B cell (primary cell): Measurements from ENCODE around the gene CAMTA1. TPM values are rescaled to one million over a fixed set of nuclear protein-coding genes. Genes with fewer than 3 reads are reported as not detected.

Experiments used
- ATAC-seq: fragments of 200-7000 bp; cut with Tn5 transposase; one replicate; pipeline ENCODE4 v1.10.0; 2021; ENCODE audit warnings: low read depth, mild to moderate bottlenecking, moderate number of reproducible peaks, moderate library complexity
- CTCF ChIA-PET: fragments of 350-600 bp; sonication (Branson Sonifier 250); formaldehyde crosslinking; loops from one replicate; lab custom pipeline; 2021; ENCODE audit warnings: antibody characterized with exemption, inconsistent platforms; lab: Charles Lee
- POLR2A ChIA-PET: fragments of 350-600 bp; sonication (Branson Sonifier 250); formaldehyde crosslinking; loops from one replicate; lab custom pipeline; 2021; ENCODE audit warnings: antibody characterized with exemption; lab: Charles Lee
- DNase-seq: peaks from one replicate; pipeline ENCODE4 v3.0.0; 2013
- H2AFZ ChIP-seq: 2 replicates; pipeline ENCODE4 v1.6.1; 2012; ENCODE audit warnings: mild to moderate bottlenecking, low read depth, low read length; ENCODE audit not compliant: insufficient read depth, poor library complexity, severe bottlenecking
- H3K27ac ChIP-seq, 2 donors: 1 replicate in 1 of 2; 2 replicates in 1 of 2; pipeline ENCODE4 v1.5.1; 2012 to 2013; ENCODE audit warnings: low read length in 2 of 2, mild to moderate bottlenecking in 2 of 2, moderate library complexity in 1 of 2
- H3K27me3 ChIP-seq, 4 experiments: fragments of 200-600 bp in 1 of 4; sonication (generic) in 1 of 4; replicated peaks in 1 of 4; 1 replicate in 2 of 4; 2 replicates in 2 of 4; pipeline versions ENCODE4 v1.6.1 to v1.7.0; 2013 to 2016; ENCODE audit warnings: low read length in 3 of 4, mild to moderate bottlenecking in 2 of 4, mixed read lengths in 1 of 4, moderate library complexity in 1 of 4; ENCODE audit not compliant: insufficient read depth in 4 of 4, control insufficient read depth in 3 of 4; ENCODE audit errors: control extremely low read depth in 1 of 4
- H3K36me3 ChIP-seq, 2 experiments: replicated peaks in 1 of 2; 1 replicate in 1 of 2; 2 replicates in 1 of 2; pipeline versions ENCODE4 v1.6.1 to v1.7.1; 2013; ENCODE audit warnings: low read length in 1 of 2; ENCODE audit not compliant: insufficient read depth in 2 of 2, control insufficient read depth in 1 of 2; ENCODE audit errors: control extremely low read depth in 1 of 2, extremely low read depth in 1 of 2
- H3K4me1 ChIP-seq, 2 donors: fragments of 200-600 bp in 1 of 2; sonication (generic) in 1 of 2; 1 replicate in 1 of 2; 2 replicates in 1 of 2; pipeline versions ENCODE4 v1.5.1 to v1.6.1; 2013 to 2017; ENCODE audit warnings: low read length in 2 of 2; ENCODE audit not compliant: control insufficient read depth in 2 of 2, insufficient read depth in 2 of 2
- H3K4me2 ChIP-seq: replicated peaks from 2 replicates; pipeline ENCODE3; 2012; ENCODE audit warnings: mild to moderate bottlenecking, low read depth, low read length; ENCODE audit not compliant: poor library complexity, severe bottlenecking
- H3K4me3 ChIP-seq, 5 experiments: fragments of 200-600 bp in 1 of 5; sonication (generic) in 1 of 5; 1 replicate in 3 of 5; 2 replicates in 2 of 5; pipeline versions ENCODE4 v1.5.1 to v1.7.0; 2011 to 2016; ENCODE audit warnings: low read length in 4 of 5, mild to moderate bottlenecking in 4 of 5, low read depth in 2 of 5, control low read depth in 1 of 5, moderate library complexity in 1 of 5; ENCODE audit not compliant: insufficient read depth in 1 of 5; ENCODE audit errors: control extremely low read depth in 1 of 5, extremely low read depth in 1 of 5
- H3K79me2 ChIP-seq: fragments of 200-600 bp; sonication (generic); one replicate; pipeline ENCODE4 v1.6.0; 2016; ENCODE audit warnings: low read length; ENCODE audit not compliant: control insufficient read depth, insufficient read depth
- H3K9ac ChIP-seq: fragments of 200-600 bp; sonication (generic); 2 replicates; pipeline ENCODE4 v1.6.1; 2017; ENCODE audit warnings: mild to moderate bottlenecking, low read length, moderate library complexity
- H3K9me3 ChIP-seq, 3 donors: one replicate each; pipeline versions ENCODE4 v1.6.1 to v1.7.1; 2013; ENCODE audit warnings: low read length in 2 of 3; ENCODE audit not compliant: control insufficient read depth in 2 of 3, insufficient read depth in 1 of 3; ENCODE audit errors: control extremely low read depth in 1 of 3
- H4K20me1 ChIP-seq: 2 replicates; pipeline ENCODE4 v1.6.0; 2012; ENCODE audit warnings: mild to moderate bottlenecking, low read length; ENCODE audit not compliant: insufficient read depth, control insufficient read depth, poor library complexity, severe bottlenecking
- H3K27ac Mint-ChIP-seq: one replicate; pipeline ENCODE4 v1.8.0; 2021; ENCODE audit warnings: mixed read lengths
- H3K27me3 Mint-ChIP-seq: one replicate; pipeline ENCODE4 v1.8.0; 2021; ENCODE audit warnings: mixed read lengths
- H3K4me1 Mint-ChIP-seq: one replicate; pipeline ENCODE4 v1.8.0; 2021; ENCODE audit warnings: mixed read lengths
- H3K4me3 Mint-ChIP-seq: one replicate; pipeline ENCODE4 v1.8.0; 2021; ENCODE audit warnings: mixed read lengths
- H3K9me3 Mint-ChIP-seq: one replicate; pipeline ENCODE4 v1.8.0; 2022; ENCODE audit warnings: mixed read lengths; ENCODE audit not compliant: insufficient read depth
- CTCF ChIP-seq: fragments of 200-600 bp; IDR thresholded peaks from one replicate; pipeline ENCODE4 v1.8.0; 2022; ENCODE audit warnings: antibody characterized with exemption, mild to moderate bottlenecking
- EZH2 ChIP-seq: IDR thresholded peaks from 2 replicates; pipeline ENCODE4 v1.6.1; 2012; ENCODE audit warnings: borderline replicate concordance, low read depth, mild to moderate bottlenecking, moderate library complexity, low read length; ENCODE audit not compliant: insufficient read depth, poor library complexity, severe bottlenecking
- WGBS: methylation state at CpG from one replicate; pipeline ENCODE4 v1.1.5; 2013; ENCODE audit warnings: missing lambda C conversion rate; ENCODE audit not compliant: insufficient coverage; 5-methylcytosine and 5-hydroxymethylcytosine counted together
- intact Hi-C: fragments of 100-400 bp; cut with micrococcal nuclease; formaldehyde crosslinking; loops from one replicate; pipeline ENCODE4 v1.10.0; 2022
- polyA plus RNA-seq: library from polyadenylated mRNA; depleted of rRNA; stranded (reverse); fragments of >200 nt; gene quantifications from 2 replicates; pipeline ENCODE4 v1.2.3, GENCODE V29; 2012
- total RNA-seq, 2 donors: library from RNA; stranded (reverse); fragments of 120-200 nt in 1 of 2; gene quantifications; 1 replicate in 1 of 2; 2 replicates in 1 of 2; pipeline versions ENCODE4 v1.2.3 to v1.2.4, GENCODE V29; 2013 to 2022

Gene CAMTA1
- total and polyA plus RNA-seq, 2 donors (not counting 1 experiment from before 2014, with no cell fraction given): 42.2 to 45.7 TPM

DNA sequence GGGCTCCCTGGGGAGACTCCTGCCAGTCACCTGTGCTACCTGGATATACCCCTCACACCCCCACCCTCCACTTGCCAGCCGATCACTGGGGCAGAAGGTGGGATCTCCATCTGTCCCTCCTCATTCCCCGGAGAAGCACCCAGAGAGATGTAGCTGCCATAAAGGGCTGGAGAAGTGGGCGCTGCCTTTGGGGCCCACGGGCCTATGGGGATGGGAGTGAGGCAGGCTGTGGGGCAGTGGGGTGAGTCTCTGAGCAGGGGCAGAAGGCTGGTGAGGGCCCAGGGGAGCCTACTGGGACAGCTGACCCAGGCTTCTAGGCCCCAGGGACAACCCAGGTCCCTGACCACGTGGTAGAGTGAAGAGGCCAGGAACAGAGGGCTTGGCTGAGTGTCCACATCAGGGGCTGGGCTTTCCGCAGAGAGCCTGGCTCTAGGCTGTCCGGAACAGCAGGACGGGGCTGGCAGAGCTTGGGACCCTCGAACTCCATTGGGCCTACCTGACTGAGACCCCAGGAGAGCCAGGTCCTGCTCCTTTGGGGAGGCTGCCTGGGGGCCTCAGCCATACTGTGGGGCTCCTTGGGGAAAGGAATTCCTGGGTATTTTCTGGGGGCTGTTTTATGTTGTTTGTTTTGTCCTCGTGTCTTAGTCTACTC lies 780.0 kb downstream of the CAMTA1 start:
- Mint-ChIP-seq H3K9me3 (no peaks in the 10 kb centered on the region), H3K27me3 (no peaks in the 10 kb centered on the region), H3K4me3 (no peak overlapping the region), H3K27ac (no peak overlapping the region), H3K4me1 (no peaks in the 10 kb centered on the region)
- DNase-seq (no peak), ATAC-seq (no peak)
- Histone ChIP-seq H3K36me3 (no peaks in the 10 kb centered on the region), H2AFZ (no peak overlapping the region), H3K4me2 (no peak overlapping the region), H3K9me3 (no peaks in the 10 kb centered on the region), H3K27ac (no peak overlapping the region), H4K20me1 (no peaks in the 10 kb centered on the region), H3K4me3 (no peak overlapping the region), H3K9ac (no peak overlapping the region), H3K79me2 (no peaks in the 10 kb centered on the region), H3K4me1 (no peaks in the 10 kb centered on the region), H3K27me3 (no peaks in the 10 kb centered on the region)
- CTCF ChIA-PET: no interaction called here
- intact Hi-C loops: no loop called here
- POLR2A ChIA-PET: no interaction called here
- WGBS: 95% methylated on average over 8 of the region's 10 CpGs
- TF ChIP-seq EZH2 (no peak), CTCF (no peak)

- intact Hi-C loops: no loop called here
- no peak overlapping the region for H3K9ac ChIP-seq
- H4K20me1 ChIP-seq: no peaks in the 10 kb centered on the region
- ATAC-seq: no peak
- no peak overlapping the region for H3K27ac Mint-ChIP-seq
- CTCF ChIA-PET: no interaction called here
- no peak overlapping the region for H3K27ac ChIP-seq
- no peaks in the 10 kb centered on the region for H3K36me3 ChIP-seq
- no peak overlapping the region for H2AFZ ChIP-seq
- no peaks in the 10 kb centered on the region for H3K4me1 Mint-ChIP-seq
- TF ChIP-seq CTCF (no peak), EZH2 (no peak)
- DNase-seq: no peak
- no peak overlapping the region for H3K4me2 ChIP-seq
- H3K4me3 ChIP-seq: no peak overlapping the region
- no peaks in the 10 kb centered on the region for H3K27me3 Mint-ChIP-seq
- no peaks in the 10 kb centered on the region for H3K9me3 ChIP-seq
- H3K4me3 Mint-ChIP-seq: no peak overlapping the region
- POLR2A ChIA-PET: no interaction called here
- H3K4me1 ChIP-seq: no peaks in the 10 kb centered on the region
- WGBS: 82% methylated on average over 15 of the region's 16 CpGs
- no peaks in the 10 kb centered on the region for H3K79me2 ChIP-seq
- H3K9me3 Mint-ChIP-seq: no peaks in the 10 kb centered on the region
- no peaks in the 10 kb centered on the region for H3K27me3 ChIP-seq
Observed at GRCh38 chr1:7566417-7567375, 781.4 kb downstream of the CAMTA1 start.
